AG09309 (cell line): Measurements from ENCODE around the gene PPM1L.

ENCODE experiments used
- DNase-seq: peaks from one replicate; pipeline ENCODE4 v3.0.0-alpha.2; 2010; ENCODE audit warnings: low read depth
- H3K4me3 ChIP-seq: 2 replicates; pipeline ENCODE4 v1.5.1; 2011; ENCODE audit warnings: mild to moderate bottlenecking, low read depth, low read length, moderate library complexity; ENCODE audit not compliant: control insufficient read depth
- CTCF ChIP-seq: IDR thresholded peaks from 2 replicates; pipeline ENCODE4 v1.5.1; 2011; ENCODE audit warnings: mild to moderate bottlenecking, low read depth, low read length, inconsistent platforms; ENCODE audit not compliant: insufficient read depth, control insufficient read depth; ENCODE audit errors: missing control alignments

The PPM1L gene

GRCh38 chr3:161070980-161071663 is 315.1 kb downstream of the PPM1L start:
- no peak for TF ChIP-seq CTCF
- no peak for DNase-seq
- no peak overlapping the region for H3K4me3 ChIP-seq

- DNase-seq: no peak
- TF ChIP-seq CTCF: no peak
- no peak overlapping the region for H3K4me3 ChIP-seq
Measured at GRCh38 chr3:161072211-161072621, 316.2 kb downstream of the PPM1L start.

GRCh38 chr3:161072751-161073150 is 316.7 kb downstream of the PPM1L start:
- H3K4me3 ChIP-seq: no peak overlapping the region
- no peak for TF ChIP-seq CTCF
- no peak for DNase-seq

- DNase-seq: no peak
- no peak overlapping the region for H3K4me3 ChIP-seq
- TF ChIP-seq CTCF: no peak
Measured at GRCh38 chr3:161073181-161073580, 317.1 kb downstream of the PPM1L start.

DNA sequence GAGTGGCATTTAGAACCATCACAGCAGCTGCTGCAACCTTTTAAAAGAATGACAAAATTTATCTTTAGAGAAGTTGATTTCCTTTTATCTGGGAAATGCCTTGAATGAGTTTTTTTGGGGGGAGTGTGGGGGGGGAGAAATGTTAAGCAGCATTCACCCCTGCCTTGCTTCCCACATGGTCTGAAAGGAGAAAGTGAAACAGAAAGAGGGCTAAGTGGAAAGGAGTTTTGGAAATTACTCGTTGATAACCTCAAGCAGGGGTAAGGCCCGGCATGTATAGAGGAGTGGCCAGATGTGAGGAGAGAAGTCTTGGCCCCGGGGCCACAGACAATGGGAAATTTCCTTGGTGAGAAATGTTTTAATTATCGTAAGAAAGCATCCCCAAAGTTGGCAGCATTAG is 325.6 kb downstream of the PPM1L start:
- no peak overlapping the region for H3K4me3 ChIP-seq
- TF ChIP-seq CTCF: no peak
- DNase-seq: no peak

GRCh38 chr3:161082063-161082462 is 326.0 kb downstream of the PPM1L start:
- no peak overlapping the region for H3K4me3 ChIP-seq
- TF ChIP-seq CTCF: no peak
- DNase-seq: no peak
